Islet precursor cell (in vitro differentiated cells): ENCODE data around the gene CEP128.
"Not testable (repeated sequence)": the region's sequence is repeated elsewhere in the genome, so short reads cannot be mapped to it uniquely, and the experiment has no call there.

Source experiments
- DNase-seq: peaks from one replicate; pipeline ENCODE4 v3.0.0-alpha.2; 2018

Gene CEP128

DNA sequence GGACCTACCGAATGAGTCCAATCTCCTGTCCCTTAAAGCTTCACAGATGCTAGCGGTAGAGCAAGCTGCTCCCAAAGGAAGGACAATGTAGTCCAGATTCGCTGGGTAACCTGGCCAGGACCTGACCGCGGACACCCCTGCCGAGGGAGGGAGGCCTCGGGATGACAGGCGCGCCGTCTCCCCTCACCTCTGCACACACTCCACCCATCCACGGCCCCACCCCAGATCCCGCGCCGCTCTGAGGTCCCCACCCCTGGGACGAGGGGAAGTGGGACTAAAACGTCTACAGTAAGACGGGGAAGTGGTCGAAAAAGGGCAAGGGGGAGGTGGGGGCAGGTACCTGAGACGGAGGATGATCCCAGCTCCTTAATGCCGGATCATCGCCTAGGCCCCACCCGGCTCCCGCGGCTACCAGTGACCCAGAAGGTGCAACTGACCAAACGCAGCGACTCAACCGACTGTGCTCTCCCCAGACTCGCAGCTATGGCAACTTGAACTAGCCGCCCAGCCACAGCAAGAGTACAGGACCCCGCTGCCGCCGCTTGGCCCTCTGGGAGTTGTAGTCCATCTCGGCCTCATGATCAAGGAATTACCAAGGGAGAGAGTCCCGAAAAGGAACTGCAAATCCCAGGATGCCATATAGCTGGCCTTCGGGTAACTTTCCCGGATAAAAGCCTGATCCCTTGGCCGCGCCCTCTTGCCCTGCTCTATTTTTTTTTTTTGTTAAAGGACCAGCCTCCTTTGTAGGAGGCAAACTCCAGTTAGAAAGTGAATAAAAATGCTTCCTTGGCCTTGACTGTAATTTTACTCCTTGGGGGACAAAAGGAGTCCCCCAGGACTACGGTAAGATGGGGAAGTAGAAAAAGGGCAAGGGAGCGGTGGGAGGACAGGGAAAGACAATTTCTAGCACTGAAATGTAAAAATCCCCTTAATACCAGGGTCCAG is at the start of gene CEP128:
CEP128 (minus strand) TSS at position 498 of the 945 bp plus-strand sequence.
- DNase-seq: peak; percentile 99

DNA sequence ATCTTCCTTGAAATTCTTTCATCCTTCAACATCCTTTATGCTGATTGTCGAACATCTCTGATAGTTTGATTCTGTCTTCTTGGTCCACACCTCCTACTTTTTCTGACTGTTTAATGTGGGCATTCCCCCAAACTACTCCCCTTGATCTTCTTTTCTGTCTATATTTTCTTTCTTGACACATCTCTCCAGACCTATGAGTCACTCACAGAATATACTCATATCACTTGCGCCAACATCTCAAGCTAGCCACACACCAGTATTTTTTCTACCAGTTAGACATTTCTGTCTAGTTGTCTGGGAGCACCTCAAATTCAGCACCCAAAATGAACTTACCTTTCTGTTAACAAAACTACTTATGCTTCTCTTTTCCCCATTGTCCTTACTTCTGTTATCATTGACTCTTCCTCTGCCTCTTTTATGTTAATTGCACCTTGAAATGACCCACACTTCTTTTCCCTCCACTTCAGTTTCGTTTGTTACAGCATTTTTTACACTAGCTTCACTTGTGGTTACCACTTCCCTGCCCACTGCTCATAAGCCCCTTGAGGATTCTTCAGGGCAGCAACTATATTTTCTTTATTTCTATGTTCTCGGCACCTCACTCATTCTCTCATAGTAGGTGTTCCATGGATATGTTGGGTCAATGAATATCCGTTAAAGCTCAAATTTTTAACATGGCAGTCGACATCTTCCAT is 47.3 kb upstream of the CEP128 start:
- no peak for DNase-seq

DNA sequence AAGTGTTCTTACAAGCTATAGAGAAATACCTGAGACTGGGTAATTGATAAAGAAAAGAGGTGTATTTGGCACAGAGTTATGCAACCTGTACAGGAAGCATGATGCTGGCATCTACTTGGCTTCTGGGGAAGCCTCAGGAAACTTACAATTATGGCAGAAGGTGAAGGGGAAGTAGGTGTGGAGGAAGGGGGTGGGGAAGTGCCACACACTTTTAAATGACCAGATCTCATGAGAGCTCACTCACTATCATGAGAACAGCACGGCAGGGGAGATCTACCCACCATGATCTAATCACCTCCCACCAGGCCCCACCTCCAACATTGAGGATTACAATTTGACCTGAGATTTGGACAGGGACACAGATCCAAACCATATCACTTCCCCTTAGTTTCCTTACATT is 46.7 kb upstream of the CEP128 start:
- no peak for DNase-seq

DNA sequence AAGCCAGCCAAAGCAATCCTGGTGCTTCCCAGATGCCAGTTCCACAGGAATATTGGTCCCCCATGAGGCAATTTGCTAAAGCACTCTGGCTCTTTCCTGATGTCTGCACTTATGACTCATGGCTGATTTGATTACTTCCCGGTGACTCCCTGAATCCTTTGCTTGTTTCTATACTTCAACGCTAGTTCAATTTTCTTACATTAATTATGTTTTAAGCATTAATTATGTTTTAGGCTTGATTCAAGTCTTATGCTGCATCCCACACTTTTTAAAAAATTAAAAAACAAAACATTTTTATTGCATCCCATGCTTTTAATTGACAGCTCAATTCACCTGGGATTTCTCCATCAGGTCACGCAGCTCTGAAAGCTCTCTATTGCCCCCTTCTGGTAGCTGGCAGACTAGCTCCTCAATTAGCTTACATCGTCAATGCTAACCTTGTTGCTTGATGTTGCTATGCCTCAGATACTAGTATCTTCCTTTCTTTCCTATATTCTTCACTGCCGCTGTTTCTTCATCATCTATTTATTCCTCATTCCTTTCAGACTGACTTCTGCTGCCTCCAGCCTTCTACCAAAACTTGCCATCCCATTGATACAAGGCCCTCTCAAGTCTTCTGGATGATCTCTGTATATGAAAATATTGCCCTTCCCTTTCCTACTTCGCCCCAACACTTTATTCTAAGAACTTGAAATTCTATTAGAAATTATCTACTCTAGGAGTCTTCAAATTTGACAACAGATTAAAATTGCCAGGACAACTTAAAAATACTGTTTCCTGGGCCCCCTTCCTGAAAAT is 45.9 kb upstream of the CEP128 start:
- DNase-seq: peak; percentile 84

DNA sequence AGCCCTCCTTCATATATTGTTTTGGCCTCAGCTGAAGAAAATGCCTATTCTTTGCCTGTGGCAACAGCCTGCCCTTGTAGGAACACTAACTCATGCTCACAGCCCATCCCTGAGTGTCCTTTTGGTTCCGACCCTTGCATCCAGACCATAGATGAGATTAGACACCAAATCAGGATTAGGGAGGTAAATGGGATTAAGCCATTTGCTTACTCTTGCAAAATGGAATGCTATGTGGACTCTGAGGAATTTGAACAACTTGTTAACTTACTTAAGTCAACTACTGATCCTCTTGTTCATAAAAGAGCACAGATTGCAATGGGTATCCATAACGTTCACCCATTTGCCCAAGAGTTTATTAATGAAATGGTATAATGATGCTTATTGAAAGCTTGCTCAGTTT is 41.2 kb upstream of the CEP128 start:
- no peak for DNase-seq

DNA sequence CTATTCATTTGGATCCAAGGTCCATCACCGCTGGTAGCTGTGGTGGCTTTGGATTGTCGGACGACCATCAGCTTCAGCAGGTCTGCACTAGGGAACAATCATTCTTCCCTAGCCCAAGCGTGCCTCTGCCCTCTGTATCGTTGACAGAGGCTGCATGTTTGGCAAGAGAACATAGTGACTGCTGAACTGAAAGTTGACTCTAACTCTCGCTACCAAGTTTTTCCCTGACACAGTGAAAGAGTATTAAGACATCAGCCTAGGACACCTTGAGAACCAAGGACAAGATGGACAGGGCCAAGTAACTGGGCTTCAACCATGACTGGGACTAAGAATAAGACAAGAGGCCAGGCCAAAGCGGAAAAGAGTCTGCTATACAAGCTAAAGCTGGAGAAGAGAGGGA is 40.1 kb upstream of the CEP128 start:
- no peak for DNase-seq

DNA sequence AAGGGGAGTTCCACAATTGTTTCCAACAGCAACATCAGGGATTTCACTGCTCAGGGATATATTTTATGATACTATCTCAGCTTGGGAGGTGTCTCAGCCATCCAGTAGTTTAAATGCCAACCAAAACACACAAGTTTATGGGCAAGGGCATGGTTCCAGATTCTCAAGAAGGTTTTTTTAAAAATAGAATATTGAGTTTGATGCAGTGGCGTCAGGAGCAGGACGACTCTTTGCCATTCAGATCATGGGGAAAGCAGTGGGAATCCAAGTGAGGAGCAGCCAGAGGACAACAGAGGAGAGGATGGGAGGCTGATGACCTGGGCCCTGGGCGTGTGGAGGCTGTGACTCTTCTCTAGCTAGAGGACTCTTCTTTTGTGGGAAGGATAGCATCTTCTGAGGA is 39.6 kb upstream of the CEP128 start:
- DNase-seq: no peak

DNA sequence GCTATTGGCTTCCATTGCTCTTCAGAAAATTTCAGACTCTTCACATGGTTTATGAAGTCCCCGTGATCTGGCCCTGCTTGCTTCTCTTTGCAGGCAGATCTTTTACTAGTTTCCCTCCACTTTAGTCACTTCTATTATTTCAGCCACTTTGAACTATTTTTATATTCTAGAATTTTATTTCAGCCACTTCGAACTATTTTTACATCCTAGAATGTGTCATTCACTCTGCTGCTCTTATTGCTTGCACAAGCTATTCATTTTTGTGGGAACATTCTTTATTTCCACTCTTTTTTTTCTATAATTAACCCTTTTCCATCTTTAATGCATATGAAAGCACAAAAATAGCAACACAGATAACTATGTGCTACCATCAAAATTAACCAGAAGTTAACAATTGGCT is 38.4 kb upstream of the CEP128 start:
- no peak for DNase-seq

DNA sequence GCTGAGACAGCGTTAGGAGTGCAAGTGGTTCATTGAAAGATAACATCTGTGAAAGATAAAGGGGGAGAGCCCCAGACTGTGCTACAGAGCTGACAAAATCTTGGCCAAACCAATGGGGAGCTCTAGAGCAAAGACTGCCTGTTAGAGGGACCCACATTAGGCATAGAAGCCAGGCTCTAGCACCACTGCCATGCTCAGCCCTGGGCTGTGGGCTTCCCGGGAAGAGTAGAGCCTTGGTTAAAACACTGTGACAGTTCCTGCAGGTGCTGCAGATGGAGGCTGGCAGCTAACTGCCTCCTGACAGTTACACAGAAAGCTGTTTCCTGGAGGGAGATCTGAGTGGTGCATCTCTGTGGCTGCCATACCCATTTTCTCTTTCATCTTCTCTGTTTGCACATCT is 36.9 kb upstream of the CEP128 start:
- no peak for DNase-seq

DNA sequence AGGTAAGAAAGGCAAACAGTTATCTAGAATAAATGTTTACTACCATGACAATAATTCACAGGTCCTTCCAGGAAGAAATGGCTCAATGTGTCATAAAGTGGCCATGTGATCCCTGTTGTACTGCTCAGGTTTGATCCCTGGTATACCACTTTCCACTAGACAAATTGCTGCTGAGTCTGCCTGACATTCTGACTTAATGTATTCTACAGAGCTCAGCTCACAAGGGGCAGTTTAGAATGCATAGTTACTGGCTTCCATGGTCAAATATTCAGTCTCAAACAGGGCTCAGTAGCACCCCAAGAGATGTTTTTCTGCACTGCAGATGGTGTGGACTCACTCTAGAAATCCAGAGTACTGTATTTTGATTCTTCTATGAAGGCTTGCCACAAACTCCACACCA is 35.7 kb upstream of the CEP128 start:
- DNase-seq: no peak

DNA sequence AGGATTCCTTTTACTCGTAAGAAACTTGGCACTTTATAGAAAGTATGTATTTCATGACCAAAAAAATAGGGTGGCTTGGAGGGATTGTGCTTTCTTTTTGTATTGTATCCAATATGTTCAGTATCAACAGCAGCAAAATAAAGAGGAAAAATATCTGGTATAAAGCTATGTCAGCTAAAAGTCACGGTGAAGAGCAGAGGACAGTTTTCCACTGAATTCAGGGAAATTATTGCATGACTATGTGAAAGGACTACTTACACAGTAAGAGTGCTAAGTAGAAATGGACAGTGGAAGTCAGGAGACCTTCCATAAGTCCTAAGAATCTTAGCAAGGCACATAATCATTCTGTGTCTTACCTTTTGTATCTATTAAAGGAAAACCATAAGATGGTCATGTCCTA is 33.1 kb upstream of the CEP128 start:
- no peak for DNase-seq

DNA sequence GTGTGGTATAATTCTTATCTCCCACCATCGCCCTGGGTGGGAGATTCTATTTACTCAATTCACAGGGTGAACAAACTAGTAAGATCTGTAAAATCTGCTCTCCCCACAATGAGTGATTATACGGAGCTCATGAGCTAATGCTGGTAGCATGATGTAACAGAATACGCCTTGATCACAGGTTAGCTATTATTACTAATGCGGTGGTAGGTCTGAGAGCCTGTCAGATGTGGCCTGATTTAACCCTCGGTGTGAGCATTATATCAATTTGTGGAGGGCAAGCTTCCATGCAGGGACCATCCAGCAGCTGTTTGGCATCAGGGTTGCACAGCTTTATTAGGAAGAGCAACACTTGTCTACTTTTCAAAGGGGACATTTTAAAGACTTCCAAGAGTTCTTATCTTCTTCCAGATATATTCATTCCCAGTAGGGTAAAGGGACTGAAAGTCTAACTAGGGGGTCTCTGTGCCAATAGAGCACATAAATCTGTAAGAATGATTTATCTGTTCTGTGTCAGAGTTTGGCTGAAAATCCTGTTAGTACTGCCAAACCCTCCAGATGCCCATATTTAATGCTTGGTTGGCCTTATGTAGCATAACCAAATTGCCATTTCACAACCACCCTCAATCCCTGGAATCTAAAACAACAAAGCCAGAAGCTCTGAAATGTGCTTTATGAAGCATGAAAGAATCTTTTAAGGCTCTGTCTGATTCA is 32.5 kb upstream of the CEP128 start:
- no peak for DNase-seq

DNA sequence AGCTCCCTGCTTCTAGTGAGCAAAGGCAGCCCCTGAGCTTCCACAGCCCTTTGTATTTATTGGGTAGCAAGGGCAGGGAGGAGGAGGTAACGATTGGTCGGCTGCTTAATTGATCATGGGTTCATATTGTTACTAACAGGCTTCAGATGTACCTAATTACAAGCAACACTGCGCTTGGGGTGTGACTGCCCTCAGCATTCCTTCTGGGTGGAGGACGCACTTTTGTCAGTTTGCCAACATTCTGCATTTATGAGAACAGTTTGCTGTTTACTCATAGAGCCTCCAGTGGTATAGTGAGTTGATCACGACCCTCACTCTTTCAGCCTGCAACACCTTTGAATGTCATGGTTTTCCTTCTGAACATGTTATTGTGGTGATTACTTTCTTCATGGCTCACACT is 23.5 kb upstream of the CEP128 start:
- no peak for DNase-seq

DNA sequence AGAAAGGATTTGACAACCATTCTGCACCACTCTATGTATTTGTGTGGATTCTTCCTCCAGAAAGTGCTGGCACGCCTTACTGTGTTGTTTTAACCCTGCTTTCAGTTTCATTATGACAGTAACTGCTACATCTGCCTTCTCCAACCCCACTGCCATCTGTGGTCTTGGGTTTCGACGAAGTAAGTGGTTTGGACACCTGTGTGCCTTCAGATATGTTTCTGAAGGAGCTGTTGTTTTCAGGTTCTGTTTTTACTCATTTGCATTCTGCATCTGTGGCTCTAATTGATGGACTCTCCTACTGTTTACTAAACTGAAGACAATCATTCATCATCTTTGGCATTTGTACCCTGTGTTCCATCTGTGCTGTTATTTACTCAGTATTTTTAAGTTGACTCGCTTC is 18.0 kb upstream of the CEP128 start:
- DNase-seq: no peak

DNA sequence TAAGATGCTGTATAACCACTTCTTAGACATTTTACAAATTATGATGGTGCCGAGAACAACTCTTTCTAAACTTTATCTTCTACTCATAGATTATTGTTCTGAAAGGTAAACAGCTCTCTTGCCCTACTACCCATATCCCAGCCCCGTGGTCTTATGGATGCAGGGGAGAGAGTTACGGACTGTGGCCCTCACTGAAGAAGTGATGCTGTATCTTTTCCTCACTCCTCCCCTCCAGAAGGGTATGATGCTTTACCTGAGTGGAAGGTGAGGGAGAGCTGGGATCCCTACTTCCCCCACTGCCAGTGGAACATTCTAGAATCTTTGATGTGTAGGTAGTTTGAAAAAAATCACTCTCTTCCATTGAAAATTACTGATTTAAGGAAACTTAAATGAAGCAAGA is 17.4 kb upstream of the CEP128 start:
- no peak for DNase-seq

DNA sequence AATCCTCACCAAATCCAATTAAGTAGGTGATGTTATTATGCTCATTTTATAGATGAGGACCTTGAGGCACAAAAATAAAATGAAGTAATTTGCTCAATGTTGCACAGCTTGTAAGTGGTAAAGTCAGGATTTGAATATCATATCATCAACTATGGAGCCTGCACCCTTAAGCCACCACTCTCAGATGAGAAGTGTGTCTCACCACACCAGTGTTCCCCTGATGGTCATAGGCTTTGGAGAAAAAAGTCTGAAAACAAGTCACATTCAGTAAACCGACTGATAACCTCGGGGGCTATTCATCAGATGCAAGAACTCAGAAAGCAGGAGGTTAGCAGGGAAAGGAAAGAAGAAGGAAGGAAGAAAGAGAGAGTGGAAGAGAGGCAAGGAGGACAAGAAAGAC is 16.7 kb upstream of the CEP128 start:
- no peak for DNase-seq

DNA sequence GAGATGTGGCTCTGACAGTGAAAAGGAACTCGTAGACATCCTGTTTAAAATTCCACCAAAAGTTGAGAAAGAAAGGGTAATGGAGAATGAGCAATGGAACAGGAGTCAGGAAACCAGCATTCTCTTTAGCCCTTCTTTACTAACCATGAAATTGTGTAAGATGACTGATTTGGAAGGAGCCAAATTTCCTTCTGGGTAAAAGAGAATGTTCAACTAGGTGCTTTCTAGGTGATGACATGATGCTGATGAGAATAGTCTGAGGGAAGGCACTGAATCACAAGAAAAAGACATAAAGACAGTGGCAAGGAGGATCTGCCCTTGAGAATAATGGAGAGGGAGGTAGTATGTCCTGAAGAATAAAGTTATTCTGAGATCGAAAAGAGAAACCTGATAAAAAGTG is 16.1 kb upstream of the CEP128 start:
- no peak for DNase-seq

DNA sequence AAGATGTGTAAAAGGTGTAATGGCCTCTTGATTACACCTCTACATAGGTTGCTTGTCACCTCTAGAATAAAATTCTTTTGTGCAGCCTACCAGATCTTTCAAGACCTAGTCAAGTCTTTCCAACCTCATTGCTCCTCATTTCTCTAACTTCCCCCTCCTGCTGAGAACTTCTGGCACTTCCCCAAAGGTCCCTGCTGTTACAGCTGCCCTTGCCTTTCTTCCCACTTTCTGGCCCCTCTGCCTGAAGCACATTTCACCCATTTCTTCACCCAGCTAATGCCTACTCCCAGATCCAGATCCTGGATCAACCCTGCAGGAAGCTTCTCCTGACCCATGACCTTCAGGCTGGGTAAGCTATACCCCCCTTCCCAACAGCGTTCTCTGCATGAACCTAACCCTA is 15.4 kb upstream of the CEP128 start:
- no peak for DNase-seq

DNA sequence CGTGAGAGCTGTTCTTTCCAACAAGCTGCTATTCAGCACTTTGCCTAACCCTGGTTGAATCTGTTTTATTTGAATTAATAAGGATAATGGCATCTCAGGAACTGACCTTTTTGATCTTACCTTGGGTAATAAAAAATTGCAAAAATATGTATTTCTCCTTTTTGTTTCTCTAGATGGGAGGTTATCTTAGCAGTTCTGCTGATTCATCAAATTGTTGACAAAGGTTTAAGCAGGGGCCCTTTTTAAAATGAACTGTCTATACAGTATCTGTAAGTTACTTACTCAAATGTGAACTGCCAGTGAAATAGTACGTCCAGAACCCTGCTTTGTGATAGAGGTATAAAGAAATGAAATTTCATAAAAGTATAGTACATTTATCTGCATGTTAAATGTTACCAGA is 14.6 kb upstream of the CEP128 start:
- DNase-seq: no peak

DNA sequence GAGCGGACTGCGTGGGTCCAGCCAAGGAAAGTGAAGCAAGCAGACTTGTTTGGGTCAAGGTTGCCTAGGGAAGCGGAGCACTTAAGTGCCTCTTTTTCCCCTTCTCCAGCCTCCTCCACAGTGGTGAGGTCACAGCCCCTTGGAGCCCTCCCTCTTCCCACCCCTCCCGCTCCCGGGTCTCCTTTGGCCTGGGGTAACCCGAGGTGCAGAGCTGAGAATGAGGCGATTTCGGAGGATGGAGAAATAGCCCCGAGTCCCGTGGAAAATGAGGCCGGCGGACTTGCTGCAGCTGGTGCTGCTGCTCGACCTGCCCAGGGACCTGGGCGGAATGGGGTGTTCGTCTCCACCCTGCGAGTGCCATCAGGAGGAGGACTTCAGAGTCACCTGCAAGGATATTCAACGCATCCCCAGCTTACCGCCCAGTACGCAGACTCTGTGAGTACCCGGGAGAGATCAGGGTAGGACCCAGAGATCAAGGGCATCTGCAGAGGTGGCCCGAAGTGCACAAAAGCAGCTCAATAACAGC is 13.9 kb upstream of the CEP128 start, which contains the start of gene TSHR:
TSHR (plus strand) TSS at position 206 of the 526 bp plus-strand sequence; CDS start at position 266, 60 bp downstream.
- DNase-seq: peak; percentile 57

DNA sequence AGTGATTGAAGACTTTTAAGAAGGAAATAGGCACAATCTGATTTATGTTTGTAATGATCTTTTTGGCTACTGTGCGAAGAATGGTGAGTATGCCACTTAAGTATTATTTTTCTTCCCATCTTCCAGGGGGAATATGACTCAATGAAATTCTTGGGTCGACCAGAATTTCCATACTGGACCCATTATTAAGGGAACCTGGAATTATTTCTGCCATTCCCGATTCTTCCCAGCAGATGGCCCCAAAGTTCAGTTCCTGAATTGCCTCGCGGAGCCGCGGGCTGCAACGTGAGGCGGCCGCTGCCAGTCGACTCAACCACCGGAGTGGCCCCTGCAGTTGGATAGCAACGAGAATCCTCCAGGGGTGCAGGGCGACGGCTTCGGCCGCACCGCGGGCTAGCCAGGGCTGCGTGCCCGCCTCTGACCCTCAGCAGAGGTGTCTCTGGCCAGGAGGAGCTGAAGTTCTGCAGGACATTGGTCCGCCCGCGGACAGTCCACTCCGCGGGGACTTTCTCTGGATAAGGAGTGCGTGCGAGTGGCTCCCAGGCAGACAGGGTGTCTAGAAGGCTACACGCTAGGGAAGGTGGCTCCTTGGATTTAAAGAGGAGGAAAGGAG is 13.3 kb upstream of the CEP128 start:
- peak; percentile 90 for DNase-seq

DNA sequence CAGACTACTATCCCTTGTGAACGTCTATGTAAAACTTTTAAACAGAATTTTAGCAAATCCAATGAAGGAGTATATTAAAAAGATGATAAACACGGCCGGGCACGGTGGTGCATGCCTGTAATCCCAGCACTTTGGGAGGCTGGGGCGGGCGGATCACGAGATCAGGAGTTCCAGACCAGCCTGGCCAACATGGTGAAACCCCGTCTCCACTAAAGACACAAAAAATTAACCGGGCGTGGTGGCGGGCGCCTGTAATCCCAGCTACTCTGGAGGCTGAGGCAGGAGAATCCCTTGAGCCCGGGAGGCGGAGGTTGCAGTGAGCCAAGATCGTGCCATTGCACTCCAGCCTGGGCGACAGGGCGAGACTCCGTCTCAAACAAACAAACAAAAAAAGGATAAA is 11.7 kb upstream of the CEP128 start:
- DNase-seq: not testable (repeated sequence)
